GM19467 (cell line): ENCODE results near the gene DSCAM.
"Not testable (repeated sequence)": the region's sequence is repeated elsewhere in the genome, so short reads cannot be mapped to it uniquely, and the experiment has no call there.

Experiments used
- ATAC-seq: cut with Tn5 transposase; IDR thresholded peaks from one replicate; pipeline ENCODE4 v1.9.1; 2021; ENCODE audit warnings: mild to moderate bottlenecking, moderate library complexity; ENCODE audit not compliant: unreplicated experiment

The DSCAM gene

GRCh38 chr21:40073642-40074041 is 773.3 kb downstream of the DSCAM start:
- no peak for ATAC-seq

- no peak for ATAC-seq
Observed at GRCh38 chr21:40070871-40071270, 776.1 kb downstream of the DSCAM start.

DNA sequence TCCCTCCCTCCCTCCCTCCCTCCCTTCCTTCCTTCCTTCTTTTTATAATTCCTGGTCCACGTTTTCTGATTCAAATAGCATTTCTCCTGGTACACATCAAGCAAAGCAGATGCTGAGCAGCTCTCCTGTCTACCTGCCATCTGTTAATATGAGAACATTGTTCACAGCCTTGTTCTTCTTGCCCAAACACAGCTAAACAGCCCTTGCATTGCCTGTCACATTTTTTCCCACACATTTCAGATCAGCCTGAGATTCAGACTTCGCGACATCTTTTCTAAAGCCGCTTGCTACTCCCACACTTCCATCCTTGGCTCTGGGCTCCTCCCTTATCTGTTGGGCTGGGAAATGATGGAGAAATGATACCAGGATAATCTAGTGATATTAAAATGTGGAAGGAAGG is 779.2 kb downstream of the DSCAM start:
- no peak for ATAC-seq

DNA sequence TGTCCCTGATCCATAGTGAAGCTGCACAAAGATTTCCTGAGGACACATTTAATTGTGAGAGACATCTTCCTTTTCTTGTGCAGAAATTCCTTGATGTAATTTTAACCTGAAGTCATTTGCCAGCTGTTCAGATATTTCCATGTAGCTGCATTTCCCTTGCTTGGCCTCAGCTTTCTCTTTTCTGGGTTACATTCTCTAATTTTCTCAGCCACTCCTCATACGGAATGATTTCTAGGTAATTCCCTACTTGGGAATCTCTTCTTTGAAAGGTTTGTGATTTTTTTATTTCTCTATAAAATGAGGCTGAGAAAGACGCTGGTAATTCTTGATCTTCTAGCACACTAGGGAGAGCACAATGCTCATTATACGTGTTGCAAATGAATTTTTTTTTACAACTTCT is 780.7 kb downstream of the DSCAM start:
- ATAC-seq, result no peak

- ATAC-seq, result no peak
Observed at GRCh38 chr21:40060083-40060677, 786.8 kb downstream of the DSCAM start.

GRCh38 chr21:40057331-40057730 is 789.6 kb downstream of the DSCAM start:
- no peak for ATAC-seq

DNA sequence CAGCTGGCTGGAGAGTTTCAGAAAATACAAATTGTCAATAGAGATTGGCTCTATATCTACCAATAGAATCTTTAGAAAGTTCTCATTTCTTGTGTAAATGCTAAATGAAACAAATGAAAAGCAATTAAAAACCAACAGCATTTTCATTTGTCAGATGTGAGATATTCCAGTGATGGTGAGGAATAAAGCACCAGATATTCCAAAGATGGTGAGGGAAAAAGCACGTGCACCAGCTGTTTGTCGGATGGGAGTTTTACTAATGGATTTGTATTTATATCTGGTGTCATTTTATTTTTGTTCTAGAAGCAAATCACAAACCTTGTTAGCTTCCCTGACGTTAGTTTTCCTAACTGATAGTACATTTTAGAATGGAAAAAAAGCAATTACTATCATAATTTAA is 790.9 kb downstream of the DSCAM start:
- ATAC-seq, result no peak

- ATAC-seq, result no peak
Observed at GRCh38 chr21:40054403-40054802, 792.6 kb downstream of the DSCAM start.

- no peak for ATAC-seq
Observed at GRCh38 chr21:40053007-40053406, 794.0 kb downstream of the DSCAM start.

DNA sequence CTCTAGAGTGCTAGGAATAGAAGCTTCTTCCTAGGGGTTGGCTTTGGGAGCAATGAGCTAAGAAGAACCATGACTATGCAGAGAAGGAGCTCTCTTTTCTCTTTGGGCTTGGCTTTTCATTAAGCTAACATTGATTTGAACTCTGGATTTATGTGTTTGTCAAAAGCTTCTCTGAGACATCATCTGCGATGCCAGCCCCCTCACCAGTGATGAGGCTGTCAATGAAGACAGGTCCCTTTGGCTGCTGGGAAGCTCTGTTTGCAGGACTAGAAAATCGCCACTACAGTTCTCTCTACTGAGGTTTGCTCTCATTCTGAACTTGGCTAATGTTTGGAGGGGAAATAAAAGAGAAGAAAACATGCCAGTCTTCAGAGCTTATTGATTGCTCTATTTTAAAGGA is 794.7 kb downstream of the DSCAM start:
- no peak for ATAC-seq

DNA sequence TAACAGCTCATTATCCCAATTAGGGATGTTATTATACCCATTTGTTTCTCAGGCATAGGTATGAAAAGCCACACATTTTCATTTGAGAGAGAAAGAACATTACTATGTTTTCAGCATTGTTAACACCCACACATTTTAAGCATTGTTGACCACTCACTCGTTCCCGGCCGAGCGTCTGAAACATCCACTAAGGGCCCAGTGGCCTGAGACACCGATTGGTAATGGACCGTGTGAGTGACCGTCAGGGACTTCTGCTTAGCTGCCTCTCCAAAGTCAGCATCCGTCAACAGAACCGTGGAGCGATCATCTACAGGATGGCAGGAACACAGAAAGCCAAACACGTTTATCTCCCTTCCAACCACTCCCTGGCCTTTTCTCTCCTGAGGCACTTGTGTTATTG is 795.2 kb downstream of the DSCAM start:
- ATAC-seq, result no peak

- ATAC-seq, result no peak
Observed at GRCh38 chr21:40049931-40050290, 797.0 kb downstream of the DSCAM start.

DNA sequence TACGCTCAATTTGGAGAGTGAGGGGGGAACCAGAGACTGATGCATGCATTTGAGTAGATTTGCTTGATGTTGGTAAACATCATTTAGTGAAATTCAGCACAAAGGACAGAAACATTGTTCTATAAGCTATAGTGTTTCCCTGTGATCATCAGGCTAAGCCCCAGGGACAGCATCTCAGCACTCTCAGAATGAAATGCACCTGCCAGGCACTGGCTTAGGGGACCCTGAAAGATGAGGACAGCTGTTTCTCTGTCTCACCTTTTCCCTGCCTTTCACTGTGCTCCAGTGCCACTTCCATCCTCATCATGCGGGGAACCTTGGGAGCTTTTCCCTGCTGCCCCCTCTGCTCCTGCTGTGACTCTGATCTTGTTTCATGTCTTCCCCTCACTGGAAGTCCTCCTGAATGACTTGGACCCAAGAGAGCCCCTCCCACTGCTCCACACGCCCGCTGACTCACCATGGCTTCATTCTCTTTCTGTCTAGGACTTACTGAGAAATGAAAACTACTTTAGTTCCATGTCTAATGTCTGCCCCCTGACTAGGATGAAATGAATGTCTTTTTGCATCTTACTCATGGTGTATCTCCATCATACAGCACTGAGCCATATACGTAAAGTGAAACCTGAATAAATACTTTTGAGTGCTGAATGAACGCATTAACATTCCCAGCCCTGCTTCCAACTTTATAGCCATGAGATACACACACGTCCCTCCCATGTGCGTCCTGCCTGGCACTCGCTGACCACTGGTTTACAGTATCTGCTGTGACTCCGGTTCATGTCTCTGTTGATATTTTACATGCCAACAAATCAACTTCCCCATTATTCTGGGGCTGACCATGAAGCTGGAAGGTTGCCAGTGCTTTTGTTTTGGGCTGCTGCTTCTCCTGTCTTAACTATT is 797.7 kb downstream of the DSCAM start:
- no peak for ATAC-seq

DNA sequence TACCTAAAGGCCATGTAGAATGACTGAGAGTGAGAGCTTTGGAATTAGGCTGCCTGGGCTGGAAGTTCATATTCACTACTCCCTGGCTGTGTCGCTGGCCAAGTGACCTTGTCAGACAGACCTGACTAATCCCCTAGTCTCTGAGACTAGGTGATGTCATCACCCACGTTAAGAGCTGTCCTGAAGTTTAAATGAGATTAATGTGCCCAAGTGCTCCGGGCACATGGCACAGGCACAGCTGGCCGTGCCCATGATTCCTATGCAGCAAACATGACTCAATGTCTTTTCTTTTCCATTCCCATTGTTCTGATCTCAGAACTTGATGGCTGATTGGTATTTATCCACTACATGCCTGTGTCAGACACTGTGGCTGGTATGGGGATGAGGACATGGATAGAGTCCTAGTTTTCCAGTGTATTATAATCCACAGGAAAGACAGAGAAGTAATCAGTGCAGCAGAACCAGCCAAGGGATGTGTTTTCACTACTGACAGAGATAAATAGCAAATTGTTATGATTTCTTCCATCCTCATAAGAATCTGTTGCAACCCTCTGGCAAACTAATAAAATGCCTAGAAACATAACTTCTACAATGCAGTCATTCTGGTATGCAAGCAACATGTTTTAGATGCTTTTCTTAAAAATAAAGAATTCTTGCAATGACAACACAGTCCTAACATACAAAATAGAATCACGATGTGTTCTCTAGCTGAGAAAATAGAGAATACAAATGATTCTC is 798.8 kb downstream of the DSCAM start:
- ATAC-seq, result no peak

- ATAC-seq, result no peak
Observed at GRCh38 chr21:40047211-40047610, 799.7 kb downstream of the DSCAM start.

- ATAC-seq, result no peak
Observed at GRCh38 chr21:40043866-40044265, 803.1 kb downstream of the DSCAM start.

DNA sequence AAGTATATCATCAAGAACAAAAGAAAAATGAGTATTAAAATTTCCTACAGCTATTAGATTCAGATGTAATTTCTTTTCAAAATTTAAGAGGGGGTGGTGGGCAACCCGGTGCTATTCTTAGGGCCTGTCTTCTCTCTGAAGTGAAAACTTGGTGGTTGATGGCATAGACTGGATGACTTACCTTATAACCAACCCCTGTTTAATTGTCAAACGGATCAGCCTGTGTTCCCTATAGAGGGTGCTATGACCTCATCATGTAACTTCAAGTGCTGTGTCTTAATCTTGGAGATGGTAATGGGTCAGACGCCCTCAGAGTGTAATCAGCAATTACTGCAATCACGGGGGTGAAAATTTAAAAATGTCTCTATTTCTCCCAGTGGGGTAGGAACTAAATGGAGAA is 803.5 kb downstream of the DSCAM start:
- ATAC-seq, result no peak

DNA sequence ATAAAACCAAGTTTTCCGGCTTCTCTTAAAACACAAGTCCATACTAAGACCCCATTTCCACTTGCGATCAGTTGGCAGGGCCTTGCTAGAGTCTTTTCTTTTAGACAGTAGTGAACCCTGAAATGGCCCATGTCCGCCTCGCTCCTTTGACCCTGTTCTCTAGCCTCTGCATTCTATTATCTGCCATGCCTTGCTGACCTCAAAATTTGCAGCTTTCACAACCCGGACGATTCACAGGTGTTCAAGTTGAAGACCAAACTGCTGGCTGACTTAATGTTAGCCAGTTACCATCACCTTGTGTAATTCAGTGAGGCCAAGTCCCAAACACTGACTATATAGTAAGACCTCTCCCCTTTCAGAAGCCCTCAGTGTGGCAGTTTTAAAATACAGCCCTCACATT is 805.5 kb downstream of the DSCAM start:
- ATAC-seq, result no peak

- ATAC-seq, result not testable (repeated sequence)
Observed at GRCh38 chr21:40033156-40033782, 813.7 kb downstream of the DSCAM start.

DNA sequence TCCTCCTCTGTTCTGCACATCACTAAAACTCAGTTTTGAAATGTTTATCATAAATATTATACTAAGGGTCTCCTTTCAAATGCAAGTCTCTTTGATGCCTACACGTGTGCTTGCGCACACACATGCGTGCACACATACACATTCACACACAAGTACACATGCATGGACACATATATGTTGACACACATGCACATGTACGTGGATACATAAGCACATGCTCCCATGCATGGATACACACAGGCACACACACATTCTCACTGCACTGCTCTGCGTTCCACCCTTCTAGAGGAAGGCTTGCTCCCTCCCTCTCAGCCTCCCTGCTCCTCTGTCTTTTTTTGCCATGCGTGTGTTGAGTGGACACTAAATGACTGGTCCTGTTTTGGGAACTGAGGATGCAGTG is 817.1 kb downstream of the DSCAM start:
- ATAC-seq, result no peak

DNA sequence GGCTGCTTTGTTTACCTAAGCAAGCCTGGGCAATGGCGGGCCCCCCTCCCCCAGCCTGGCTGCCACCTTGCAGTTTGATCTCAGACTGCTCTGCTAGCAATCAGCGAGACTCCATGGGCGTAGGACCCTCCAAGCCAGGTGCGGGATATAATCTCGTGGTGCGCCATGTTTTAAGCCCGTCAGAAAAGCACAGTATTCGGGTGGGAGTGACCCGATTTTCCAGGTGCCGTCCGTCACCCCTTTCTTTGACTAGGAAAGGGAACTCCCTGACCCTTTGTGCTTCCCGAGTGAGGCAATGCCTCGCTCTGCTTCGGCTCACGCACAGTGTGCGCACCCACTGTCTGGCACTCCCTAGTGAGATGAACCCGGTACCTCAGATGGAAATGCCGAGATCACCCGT is 818.6 kb downstream of the DSCAM start:
- ATAC-seq, result not testable (repeated sequence)
